ENCODE results near the gene GRIK4.

Gene GRIK4

DNA sequence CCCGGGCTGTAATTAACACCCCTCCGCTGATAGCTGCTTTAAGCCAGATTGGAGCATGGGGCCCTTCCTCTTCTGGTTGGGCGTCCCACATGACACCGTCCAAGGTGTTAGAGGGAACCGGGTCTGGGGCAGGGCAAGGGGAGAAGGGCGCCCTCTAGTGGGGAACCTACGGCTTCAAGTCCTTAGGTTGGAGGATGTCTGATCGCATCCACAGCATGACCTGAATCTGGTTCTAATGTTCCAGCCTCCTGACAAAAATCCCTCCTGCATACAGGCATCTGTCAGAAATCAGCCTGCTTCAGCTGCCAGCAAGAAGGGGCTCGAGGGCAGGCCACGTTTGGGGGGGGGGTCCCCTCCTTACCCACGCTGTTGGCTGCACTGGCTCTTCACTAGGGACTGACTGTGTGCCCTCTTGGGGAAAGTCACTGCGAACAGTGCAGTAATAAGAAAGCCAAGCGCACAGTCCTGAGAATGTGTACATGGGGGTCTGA is 418.2 kb downstream of the GRIK4 start:
- peak; percentile 48 to 49 for DNase-seq

DNA sequence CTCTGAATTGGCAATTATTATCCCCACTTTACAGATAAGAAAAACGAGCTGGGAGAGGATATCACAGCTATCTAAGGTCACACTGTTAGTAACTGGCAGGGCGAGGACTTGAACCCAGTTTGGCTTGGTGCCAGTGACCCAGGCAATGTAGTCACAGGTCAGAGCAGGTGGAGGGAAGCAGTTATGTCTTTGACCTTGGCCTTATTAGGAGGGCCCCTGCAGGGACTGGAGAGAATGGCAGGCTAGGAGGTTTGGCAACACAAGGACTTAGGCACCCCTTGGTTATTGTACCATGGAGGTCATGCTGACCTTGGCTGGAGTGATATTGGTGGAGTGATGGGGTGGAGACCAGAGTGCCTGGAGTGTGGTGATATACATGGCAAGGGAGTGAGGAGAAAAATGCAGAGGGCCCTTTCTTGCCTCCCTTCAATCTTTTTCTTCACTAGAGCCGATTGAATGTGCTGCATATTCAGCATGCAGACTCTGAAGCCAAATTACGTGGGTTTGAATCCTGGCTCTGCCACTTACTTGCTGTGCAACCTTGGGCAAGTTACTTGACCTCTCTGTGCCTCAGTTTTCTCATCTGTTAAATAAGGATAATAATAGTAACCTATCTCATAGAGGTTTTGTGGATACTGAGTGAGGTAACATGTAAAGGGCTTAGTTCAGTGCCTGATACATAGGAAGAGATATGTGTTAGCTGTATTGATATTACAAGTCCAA is 419.7 kb downstream of the GRIK4 start:
- no peak for DNase-seq

DNA sequence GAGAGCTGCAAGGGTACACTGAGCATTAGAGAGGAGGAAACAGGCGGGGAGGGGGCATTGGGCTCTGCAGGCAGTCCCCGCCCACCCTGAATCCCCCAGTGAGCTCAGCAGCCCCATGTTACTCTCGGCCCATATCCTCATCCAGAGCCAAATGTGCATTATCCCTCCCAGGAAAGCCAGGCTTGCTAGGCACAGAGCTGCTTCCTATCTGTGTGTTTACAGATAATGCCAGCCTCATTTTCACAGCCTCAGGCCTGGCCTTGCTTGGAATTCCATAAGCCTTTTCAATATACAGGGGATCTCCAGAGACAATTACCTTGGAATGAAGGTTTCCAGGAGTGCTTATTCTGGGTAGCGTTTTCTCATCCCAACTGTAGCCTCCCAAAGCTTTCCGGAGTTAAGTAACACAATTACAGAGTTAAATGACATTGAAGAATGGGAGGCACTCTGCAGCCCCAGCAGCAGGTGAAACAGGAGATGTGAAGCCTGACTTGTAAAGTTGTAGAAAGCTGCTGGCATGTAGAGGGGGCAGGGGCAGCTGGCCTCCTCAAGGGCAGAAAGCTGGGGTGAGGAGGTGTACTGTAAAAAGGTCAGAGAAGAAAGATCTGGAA is 420.9 kb downstream of the GRIK4 start:
- DNase-seq = no peak

DNA sequence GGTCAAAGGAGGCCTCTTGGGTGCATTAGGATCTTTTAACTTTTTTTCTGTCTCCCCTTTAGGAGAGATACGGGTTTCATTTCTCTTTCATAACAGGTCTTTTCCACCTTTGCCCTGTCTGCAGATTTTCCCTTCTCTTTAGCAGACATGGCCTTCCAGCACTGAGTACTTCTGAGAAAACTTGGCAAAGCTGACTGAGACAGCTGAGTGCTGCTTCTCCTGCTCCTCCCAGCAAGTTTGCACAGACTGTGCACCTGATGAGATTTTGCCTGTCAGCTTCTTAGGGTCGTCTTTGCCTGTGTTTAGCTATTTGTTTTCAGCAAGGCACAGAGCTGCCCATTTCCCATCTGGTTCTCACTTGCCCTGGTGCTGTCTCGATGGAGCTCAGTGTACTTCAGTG is 424.8 kb downstream of the GRIK4 start:
- DNase-seq = no peak

DNA sequence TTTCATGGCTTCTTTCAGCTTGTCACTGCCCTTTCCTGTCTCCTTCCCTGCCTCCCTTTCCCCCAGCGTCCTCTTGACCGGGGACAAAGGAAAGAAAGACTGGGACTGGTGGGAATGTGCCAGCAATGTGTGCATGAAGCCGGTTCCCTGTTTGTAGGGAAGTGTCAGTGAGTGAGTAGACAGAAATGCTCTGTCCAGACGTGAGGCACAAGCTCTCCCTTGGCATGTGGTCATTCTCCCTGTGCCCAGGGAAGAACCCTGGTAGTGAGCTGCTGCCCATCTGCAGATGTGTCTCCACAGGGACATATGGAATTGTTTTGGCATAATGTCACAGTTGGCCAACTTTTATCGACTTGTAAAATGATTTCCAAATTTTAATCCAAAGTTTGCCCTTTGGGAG is 426.0 kb downstream of the GRIK4 start:
- DNase-seq = no peak

DNA sequence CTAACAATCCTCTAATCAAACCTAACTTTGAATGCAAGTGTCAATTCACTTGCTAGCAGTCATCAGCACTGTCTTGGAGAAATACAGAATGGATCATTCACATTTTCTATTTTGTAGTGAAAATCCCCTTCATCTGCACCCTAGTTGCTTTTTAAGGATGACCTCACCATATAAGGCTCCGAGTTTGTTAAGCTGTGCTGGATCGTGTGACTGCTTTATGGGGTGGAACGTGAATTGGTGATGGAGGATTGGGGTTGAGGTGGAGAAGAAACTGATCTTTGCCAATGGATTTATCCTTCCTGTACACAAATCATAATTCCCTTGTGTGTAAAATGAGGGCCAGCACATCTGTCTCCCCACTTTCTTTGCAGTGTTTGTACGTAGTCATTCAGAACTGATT is 426.7 kb downstream of the GRIK4 start:
- no peak for DNase-seq

DNA sequence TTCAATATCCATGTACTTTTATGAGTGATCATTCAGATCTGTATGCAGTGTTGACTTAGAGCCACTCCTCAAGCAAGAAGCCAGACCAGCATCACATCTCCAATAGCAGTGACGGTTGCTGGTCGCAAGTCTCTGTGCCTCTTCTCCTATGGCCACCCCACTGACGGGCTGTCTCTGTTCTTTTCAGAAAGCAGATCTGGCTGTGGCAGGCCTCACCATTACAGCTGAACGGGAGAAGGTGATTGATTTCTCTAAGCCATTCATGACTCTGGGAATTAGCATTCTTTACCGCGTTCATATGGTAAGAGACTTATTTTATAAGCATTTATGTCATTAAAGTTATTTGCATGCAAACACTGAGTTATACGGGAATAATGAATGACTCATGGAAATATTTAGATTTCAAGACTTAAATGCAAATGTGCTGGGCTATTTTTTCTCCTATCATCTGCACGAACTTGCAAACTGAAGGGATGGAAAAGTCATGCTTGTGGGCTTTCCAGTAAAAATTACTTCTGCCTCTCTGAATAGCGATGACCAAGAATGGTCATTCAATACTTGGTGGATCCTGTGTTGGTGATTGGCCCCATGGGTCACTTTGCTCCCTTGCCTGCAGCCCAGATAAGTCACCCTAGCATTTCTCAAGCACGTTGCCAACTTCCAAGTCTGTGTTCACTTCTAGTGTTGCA is 428.8 kb downstream of the GRIK4 start:
- no peak for DNase-seq

DNA sequence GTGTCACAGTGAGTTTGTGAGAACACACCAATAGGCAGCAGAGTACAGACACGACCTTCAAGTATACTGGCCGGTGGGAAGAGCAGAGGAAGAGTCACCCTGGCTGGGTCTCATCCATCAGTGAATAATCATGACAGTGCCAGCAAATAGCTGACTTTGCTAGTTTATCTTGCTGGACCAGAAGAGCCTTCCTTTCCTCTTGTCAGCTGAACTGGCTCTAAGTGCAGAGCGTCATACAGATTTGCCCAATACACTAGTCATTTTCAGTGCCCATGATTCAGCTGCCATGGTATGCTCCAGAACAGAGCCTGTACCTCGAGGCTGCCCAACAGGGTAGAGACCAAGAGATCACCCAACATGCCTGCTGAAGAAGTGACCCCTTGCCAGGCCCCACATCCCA is 429.5 kb downstream of the GRIK4 start:
- DNase-seq = no peak

DNA sequence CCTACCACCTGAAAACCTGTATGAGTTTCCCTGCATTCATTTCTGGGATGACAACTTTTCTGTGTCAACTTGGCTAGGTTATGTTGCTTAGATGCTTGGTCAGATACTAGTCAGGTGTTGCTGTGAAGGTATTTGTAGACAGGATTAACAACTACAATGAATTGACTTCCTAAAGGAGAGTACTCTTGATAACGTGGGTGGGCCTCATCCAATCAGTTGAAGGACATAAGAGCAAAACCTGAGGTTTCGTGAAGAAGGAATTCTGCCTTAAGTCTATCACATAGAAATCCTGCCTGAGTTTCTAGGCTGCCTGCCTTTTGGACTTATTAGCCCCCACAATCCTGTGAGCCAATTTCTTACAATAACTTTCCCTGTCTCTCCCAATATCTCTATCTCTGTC is 431.2 kb downstream of the GRIK4 start:
- DNase-seq = no peak

DNA sequence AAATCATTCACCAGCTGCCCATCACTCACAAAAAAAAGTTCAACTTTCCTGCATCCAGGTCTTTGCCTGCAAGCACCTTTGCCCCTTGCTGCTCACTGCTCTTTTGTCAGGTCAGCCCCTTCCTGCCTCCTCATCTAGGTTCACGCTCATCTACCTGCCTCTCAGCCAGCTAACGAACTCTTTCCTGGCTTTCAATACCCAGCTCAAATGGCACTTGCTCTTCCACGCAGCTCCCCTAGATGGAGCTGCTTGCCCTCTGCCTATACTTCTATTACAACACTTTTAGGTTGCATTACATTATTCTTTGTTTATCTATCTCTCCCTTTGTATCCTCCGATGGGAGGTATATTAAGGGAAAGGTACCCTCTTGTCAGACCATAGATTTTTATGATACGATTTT is 433.5 kb downstream of the GRIK4 start:
- DNase-seq = no peak

DNA sequence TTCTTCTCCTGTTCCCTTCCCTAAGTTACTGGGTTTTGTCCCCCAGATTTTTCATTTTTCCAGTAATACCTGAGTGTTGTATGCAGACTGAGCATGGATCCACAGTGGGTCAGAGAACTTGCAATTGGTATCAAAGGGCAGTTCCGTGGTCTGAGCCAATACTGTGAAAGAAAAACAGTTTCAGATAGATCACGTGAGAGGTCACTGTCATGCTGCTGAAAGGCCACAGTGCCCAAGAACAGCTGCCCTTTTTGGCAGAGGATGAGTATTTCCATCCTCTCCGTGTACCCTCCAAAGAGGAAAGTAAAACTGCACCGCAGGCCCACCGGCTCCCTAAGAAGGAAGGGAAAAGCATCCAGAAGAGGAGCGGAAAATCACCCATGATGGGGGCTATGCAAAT is 439.3 kb downstream of the GRIK4 start:
- DNase-seq = no peak

DNA sequence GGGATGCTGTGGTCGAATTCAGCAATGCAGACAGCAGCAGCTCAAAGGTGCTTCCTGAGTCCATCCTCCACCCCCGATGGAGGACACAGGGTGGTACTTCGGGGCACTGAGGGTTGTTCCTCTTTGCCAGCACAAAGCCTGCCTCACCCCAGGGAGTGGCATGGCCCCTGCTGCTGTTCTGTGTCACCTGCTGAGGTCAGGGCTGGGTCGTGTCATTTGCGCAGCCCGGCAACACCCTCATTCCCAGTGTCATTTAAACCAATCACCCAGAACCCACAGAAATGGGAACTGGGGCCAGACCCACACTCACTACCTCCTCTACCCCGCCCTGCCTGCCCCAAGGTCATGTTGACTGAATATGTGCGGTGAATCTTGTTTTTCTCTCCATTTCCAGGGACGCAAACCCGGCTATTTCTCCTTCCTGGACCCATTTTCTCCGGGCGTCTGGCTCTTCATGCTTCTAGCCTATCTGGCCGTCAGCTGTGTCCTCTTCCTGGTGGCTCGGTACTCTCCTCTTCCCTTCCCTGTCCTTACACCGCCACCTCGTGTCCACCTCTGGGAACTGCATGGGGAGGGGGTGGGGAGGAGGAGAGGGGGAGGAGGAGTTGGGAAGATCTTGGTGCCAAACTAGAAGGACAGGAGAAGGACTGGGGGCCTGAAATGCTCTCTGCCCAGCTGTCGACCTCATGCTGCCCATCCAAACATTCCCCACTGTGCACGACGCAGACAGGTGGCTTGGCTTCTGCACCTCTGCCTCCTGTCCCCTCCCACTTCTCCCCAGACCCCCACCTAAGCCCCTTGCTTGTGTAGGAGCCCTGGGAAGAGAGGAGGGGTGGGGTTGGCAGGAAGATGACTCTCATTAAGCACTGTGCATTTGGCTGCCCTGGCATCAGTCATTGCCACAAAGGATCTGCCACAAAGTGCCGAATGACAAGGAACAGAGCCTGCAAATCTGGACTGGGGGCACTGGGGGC is 441.2 kb downstream of the GRIK4 start:
- DNase-seq = peak; percentile 80

DNA sequence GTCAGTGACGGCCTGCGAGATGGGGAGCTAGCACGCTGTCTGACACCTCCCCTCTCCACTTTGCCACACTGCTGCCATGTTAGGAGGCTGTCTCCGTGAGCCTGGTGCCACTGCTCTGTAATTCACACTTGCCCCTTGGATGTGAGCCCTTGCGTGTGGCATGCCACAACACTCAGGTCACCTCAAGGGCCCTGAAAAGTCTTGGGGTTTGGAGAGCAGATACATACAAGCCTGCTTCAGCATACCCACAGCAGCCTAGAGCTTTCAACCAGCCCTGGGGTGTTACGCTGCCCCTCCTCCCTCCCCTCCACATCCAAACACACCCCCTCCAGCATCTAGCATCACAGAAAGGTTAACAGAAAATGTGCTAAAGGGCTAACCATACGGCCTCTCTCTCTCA is 442.8 kb downstream of the GRIK4 start:
- DNase-seq = no peak

DNA sequence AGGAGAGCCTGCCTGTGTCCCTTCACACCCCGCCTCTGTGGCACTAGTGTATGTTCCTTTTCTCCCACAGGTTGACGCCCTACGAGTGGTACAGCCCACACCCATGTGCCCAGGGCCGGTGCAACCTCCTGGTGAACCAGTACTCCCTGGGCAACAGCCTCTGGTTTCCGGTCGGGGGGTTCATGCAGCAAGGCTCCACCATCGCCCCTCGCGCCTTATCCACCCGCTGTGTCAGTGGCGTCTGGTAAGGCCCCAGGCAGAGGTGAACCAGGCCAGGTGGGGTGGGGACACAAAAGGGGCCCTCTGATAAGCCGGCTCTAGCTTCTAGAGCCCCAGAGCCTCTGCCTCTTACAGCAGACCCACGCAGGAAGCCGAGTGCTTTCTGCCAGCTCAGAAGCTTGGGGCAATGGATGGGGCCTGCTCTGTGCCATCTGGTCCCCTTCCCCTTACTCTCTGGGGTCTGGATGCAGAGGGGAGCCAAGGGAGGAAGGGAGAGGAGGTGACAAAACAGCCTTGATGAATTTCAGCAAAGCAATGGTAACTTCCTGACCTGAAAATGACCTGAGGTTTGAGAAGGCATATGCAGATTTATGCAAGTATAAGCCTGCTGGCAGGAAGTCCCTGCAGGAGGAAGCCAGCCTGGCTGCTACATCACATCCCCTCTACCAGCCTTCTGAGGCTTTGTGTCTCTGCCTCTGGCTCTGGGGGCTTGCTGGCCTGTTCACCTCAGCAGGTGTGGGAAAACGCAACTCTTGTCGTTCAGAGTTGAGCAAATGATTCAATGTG is 445.4 kb downstream of the GRIK4 start:
- DNase-seq = peak in 1 of 2 experiments; percentile 8

DNA sequence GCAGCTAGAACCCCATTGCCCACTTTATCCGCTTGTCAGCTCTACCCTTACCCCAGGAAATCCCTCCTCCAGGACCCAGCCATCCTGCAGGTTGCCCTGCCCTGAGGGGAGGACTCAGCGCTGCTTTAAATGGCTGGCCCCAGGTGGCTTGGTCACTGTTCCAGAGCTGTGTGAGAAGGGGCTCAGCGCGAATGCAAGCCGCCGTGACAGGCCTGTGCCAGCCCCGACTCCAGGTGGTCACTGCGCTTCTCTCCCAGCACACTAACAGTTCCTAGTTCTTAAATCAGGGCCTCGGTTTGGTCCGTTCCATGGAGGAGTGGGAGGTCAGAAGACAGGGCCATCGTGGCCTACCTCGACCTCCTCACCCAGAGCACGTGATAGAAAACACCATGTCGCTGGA is 446.6 kb downstream of the GRIK4 start:
- no peak for DNase-seq

DNA sequence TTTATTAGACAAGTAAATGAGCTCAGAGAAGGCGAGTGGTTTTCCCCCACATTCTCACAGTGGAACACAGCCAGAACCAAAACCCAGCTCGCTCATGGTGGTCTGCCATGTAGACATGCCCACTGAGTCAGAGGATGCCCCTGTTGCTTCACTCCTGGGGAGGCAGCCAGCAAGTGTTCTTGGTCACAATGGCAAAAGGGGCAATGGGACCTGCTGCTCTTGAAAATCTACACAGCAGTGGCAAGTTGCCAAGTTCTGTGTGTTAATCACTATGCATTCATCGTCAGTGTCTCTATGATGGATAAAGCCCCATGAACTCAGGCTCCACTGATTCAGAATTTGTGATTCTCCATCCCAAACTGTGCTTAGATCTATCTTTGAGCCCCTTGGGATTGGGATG is 447.6 kb downstream of the GRIK4 start:
- DNase-seq = no peak

DNA sequence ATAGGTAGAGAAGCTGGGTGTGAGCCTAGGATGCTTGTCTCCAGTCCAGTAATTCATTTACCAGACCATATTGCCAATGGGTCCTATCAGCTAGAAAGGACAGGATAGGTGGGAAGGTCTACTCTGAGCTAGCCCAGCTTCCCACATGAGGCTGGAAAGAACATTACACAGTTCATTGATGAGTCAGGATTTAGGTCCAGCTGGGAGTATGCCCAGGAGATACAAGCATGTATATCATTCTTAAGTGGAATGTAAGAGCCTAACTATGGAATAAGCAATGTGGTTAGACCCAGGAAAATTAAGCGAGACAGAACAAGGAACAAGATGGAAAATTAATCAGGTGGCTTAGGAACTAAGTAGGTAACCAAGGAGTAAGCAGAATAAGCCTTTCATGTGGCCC is 453.3 kb downstream of the GRIK4 start:
- DNase-seq = no peak

DNA sequence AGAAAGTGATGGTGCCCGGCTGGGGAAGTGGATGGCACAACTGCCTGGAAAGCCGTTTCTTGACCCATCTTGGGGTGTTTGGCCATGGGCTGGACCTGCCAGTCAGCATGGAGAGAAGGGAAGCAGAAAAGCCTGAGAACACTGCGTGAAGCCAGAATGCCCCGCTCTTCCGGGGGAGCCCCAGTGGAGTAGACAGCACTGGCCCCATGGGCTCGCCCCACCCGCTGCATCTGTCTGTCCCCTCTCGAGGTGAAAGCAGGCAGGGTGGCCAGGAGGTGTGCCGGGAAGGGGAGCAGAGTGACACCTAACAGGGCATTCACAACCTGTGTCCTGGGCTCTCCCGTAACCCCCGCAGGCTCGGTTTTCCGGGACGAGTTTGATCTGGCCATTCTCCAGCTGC is 455.3 kb downstream of the GRIK4 start:
- no peak for DNase-seq

DNA sequence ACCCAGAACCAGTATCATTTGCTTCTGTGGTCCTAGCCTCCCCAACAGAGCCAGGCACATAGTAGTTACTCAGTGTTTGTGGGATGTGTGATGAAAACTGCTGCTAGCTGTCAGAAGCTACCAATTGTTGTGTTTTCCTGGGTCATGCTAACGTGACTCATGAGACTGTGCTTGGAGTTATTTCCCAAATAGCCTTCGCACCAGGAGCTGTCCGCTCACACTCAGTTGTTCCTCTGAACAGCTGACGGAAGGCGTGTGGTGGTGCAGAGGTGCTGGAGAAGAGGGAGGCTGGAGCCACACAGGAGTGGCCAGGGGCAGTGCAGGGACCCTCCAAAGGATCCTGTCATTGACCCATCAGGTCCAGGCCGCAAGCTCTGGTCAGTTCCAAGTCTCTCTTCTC is 458.4 kb downstream of the GRIK4 start:
- no peak for DNase-seq

DNA sequence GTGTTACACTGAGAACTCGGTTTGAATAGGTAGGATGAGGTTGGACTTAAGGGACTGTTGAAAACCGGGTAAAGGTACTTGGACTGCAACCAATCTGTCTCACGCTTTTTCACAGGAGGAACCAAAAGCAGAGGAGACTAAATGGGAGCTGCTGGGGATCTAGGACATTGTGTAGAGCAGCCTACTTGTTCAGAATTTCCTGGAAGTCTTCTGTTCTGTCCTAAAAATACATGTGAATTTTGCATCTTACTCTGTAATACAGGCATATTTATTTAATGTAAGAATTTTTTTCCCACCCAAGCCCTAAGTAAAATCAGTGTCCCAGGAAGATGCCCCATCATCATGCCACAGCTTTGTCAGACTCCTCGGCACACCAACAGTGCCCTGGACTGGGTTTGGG is 460.3 kb downstream of the GRIK4 start:
- no peak for DNase-seq

DNA sequence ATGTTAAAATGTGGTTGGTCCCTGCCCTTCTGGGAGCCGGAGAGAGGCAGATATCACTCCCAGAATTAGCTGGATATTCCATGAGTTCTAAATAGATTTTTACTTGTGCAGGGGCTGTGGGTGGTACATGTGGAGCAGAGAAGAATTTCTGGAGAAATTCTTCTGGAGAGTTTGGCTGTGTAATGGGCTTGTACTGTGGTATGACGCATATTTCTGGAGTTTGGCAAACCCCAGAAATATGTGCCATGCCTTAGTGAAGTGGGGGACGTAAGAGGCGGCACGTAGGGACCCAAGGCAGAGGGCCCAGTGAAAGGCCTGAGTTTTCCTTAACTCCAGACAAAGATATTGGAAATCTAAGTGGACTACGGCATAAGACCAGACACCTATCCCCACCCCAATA is 461.1 kb downstream of the GRIK4 start:
- DNase-seq = no peak

DNA sequence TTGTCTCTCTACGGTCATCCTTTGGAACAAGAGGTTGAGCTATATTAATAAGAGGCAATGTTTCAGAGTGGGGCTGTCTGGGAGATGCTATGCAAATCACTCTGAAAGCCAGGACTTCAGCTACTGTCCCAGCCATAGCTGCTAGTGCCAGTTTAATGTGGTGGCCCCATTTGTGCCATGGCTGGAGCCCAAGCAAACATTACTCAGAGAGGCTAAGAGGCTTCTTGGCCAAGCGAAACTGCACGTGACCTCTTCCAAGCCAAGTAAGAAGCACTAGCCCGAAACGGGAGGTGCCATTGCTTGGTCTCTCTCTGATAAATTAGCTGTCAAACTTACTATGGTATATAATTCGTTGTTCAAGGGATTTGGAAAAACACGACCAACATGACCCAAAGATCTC is 462.0 kb downstream of the GRIK4 start:
- DNase-seq = no peak
